Smooth muscle cell of the brain vasculature (primary cell): ENCODE results near the gene GPAT2.
A peak's percentile ranks its signal among the peaks of the same experiment; 100 is the strongest.
"Not testable (repeated sequence)": the region's sequence is repeated elsewhere in the genome, so short reads cannot be mapped to it uniquely, and the experiment has no call there.

Experiments
- DNase-seq: peaks from one replicate; pipeline ENCODE4 v3.0.0-alpha.2; 2012; ENCODE audit warnings: low read depth, low spot score

The GPAT2 gene

DNA sequence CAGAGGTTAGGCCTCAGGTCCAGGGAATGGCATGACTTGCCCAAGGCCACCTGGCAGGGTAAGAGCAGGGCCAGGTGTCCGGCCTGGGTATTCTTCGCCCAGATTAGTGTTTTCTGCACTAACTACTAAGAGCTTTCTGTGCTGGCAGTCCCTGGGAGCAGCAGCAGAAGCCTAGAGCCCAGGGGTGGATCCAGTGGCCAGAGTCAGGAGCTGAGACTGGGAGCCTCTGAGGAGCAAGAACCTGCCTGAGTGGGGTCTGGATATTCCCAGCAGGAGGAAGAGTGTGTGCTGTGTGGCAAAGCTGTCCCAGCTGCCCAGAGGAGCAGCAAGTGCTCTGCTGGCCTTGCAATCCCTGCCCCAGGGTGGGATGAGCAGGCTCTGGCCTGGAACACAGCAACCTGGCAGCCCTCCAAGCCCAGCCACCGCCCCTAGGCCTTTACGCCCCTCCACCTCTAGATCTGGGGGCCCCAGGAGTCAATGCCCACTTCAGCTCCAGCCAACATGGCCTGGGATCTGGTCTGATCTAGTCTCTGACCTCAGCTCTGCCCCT lies 30.7 kb upstream of the GPAT2 start:
- DNase-seq = no peak

GRCh38 chr2:96064760-96065159 lies 30.0 kb upstream of the GPAT2 start:
- not testable (repeated sequence) for DNase-seq

DNA sequence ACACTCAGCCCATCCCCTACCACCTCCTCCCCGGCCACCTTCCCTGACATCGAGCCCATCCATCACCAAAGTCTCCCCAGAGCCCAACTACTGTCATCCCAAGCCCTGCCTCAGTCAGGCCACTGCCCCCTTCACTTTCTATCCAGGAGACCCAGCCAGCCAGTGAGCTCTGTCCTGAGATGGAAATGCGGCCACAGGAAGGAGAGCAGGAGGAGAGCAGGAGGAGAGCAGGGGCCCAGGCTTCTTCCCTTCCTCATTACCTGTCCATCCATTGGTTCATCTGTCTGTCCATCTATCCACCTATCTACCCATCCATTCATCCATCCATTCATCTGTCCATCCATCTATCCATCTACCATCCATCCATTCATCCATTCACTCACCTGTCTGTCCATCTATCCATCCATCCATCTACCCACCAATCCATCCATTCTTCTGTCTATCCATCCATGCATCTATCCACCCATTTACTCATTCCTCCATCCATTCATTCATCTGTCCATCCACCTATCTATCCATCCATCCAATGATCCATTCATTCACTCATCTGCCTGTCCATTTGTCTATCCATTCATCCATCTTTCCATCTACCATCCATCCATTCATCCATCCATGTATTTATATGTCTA lies 29.4 kb upstream of the GPAT2 start:
- DNase-seq = not testable (repeated sequence)

GRCh38 chr2:96063116-96063899 lies 28.6 kb upstream of the GPAT2 start:
- DNase-seq = peak; percentile 77

DNA sequence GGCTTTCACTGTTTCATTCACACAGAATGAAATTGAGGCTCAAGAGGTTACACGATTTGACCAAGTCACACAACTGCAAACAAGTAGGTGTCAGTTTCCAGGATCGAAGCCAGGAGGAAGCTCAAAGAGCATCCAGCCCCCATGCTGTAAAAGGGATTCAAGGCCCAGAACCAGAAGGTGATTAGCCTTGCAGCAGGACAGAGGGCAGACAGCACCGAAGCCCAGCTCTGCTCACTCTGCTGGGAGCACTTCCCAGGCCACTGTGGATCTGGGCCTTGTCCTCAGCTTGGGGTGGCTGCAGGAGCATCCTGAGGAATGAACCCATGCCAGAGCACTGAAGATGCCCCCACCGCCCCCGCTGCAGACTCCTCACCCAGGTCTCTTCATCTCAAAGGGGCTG lies 27.8 kb upstream of the GPAT2 start:
- not testable (repeated sequence) for DNase-seq

DNA sequence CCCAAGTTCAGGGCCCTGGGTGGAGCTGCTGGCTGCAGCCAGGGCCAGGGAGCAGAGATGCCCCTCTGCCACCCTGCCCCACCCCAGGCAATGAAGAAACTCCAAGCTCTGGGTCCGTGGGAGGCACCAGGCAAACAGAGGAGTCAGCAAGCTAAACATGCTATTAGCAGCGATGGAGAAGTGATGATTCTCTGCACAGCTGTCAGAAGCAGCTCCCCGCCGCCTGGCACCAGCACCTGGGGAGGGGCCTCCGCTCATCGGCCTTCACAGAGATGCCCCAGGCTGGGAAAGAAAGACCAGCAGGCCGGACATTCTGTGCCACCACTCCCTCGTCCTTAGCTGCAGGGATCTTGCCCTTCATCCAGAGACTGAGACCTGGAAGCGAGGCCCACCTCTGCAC lies 27.2 kb upstream of the GPAT2 start:
- DNase-seq = not testable (repeated sequence)

GRCh38 chr2:96061197-96061817 lies 26.6 kb upstream of the GPAT2 start:
- DNase-seq = not testable (repeated sequence)

- DNase-seq = not testable (repeated sequence)
Measured at GRCh38 chr2:96060325-96060724, 25.6 kb upstream of the GPAT2 start.

DNA sequence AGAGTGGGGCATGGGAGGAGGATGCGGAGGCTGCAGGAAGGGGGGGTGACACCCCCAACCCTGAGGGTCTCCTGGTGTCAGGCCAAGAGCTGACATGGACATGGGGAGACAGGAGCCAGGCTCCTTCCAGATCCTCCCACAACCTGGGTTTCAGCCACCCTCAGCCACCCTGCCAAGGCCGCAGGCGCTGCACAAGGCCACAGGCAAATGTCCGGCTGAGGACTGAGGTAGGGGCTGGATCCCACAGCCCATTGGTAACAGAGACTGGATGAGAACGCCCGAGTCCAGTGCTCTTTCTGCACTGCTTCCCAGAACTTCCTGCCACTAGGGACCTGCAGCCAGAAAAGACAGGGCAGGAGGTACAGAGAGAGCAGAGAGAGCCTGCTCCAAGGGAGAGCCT lies 24.7 kb upstream of the GPAT2 start:
- DNase-seq = not testable (repeated sequence)

DNA sequence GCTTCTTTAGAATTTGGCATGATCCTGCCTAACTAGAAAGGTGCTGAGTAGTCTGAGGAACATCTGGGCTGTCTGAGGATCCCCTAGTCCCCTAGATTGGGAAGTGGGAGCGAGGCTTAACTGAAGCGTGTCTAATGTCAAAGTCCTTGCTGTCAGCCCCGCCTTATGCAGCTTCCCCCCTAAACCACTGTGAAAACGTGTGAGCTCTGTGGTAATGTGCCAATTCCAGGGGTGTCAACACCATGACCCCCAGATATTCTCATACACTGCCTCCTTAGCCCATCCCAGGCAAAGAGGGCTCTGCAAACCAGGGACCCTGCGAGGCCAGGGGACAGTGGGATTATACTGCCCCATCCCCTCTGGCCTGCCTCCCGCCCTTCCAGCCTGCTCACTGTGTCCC lies 21.1 kb upstream of the GPAT2 start:
- not testable (repeated sequence) for DNase-seq

- DNase-seq = not testable (repeated sequence)
Measured at GRCh38 chr2:96054537-96054936, 19.8 kb upstream of the GPAT2 start.

GRCh38 chr2:96053385-96053784 lies 18.7 kb upstream of the GPAT2 start:
- DNase-seq = not testable (repeated sequence)

GRCh38 chr2:96052632-96053031 lies 17.9 kb upstream of the GPAT2 start:
- not testable (repeated sequence) for DNase-seq

- DNase-seq = not testable (repeated sequence)
Measured at GRCh38 chr2:96049917-96050262, 15.2 kb upstream of the GPAT2 start.

- DNase-seq = not testable (repeated sequence)
Measured at GRCh38 chr2:96049049-96049916, 14.6 kb upstream of the GPAT2 start.

GRCh38 chr2:96035554-96035953 lies 838 bp upstream of the GPAT2 start:
- not testable (repeated sequence) for DNase-seq

- DNase-seq = not testable (repeated sequence)
Measured at GRCh38 chr2:96033997-96034396, 719 bp downstream of the GPAT2 start.

GRCh38 chr2:96027725-96028325 lies 6.9 kb downstream of the GPAT2 start:
- DNase-seq = not testable (repeated sequence)

DNA sequence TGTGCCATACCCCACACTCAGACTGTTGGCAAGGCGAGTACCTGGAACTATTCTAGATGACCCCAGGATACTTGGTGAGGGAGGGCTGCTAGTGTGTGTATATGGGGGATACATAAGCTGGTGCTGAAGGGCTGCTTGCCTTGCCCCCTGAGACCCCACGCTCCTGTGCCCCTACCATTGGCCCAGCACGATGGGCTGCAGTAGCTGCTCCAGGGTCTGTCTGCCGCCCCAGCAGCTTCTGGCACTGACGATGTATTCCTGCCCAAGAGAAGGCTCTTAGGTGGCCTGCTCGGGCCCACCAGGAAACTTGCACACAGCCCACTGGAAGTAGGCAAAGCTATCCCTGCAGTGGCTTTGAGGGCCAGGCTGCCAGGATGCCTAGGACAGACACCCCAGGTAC lies 9.0 kb downstream of the GPAT2 start:
- DNase-seq = not testable (repeated sequence)

GRCh38 chr2:96025194-96025492 lies 9.6 kb downstream of the GPAT2 start:
- DNase-seq = no peak
